ENCODE data around the gene C2CD2. TPM values are rescaled to one million over a fixed set of nuclear protein-coding genes. Genes with fewer than 3 reads are reported as not detected.

C2CD2 gene
- total and polyA plus RNA-seq, 2 of the 8 experiments (the other 6 are each of a cell fraction or from before 2014, with no cell fraction given), result 10.4 to 13.0 TPM

DNA sequence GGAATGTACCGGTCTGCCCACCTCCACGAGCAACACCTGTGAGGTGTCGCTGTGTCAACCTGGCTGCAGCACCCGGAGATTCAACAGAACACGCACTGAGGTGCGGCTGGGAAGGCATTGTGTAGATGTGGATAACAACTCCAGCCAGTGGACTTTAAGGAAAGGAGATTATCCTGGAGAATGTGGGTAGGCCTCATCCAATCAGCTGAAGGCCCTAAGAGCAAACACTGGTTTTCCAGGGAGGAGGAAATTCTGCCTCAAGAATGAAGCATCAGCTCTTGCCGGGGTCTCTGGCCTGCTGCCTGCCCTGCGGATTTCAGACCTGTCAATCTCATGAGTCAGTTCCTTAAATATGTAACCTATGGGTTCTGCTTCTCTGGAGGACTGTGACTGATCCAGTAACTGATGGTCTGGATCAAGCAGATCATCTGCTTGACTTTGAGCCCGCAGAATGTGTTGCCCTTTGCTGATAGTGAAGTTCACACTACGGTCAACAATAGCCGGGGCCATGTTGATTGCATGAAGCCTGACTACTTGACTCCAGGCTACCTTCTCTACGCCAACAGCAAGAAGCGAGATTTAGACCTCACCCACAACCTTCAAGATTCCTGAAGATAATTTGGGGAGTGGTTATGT is 58.8 kb downstream of the C2CD2 start:
- H2BK12ac ChIP-seq (ENCODE audit: low read depth, low read length), result no peak overlapping the region
- H3K79me2 ChIP-seq (ENCODE audit: control insufficient read depth in 1 of 2, insufficient read depth in 2 of 2, low read length in 2 of 2), result no peaks in the 10 kb centered on the region
- 87% methylated on average over 13 of the region's 13 CpGs; no CpG with 5 or more reads in 1 of the 2 experiments for WGBS, 2 experiments (ENCODE audit: extremely low coverage in 1 of 2, insufficient coverage in 1 of 2, insufficient read length in 1 of 2, insufficient replicate concordance in 2 of 2, low coverage in 1 of 2, low lambda C conversion rate in 2 of 2, missing lambda C conversion rate in 1 of 2)
- no peak overlapping the region for H3K23ac ChIP-seq (ENCODE audit: insufficient read length)
- no peak overlapping the region for H2BK20ac ChIP-seq (ENCODE audit: low read length)
- H3K56ac ChIP-seq (replicated peaks; ENCODE audit: insufficient read length, low read depth, low read length), result no peak overlapping the region
- no peak overlapping the region for H4K5ac ChIP-seq (ENCODE audit: insufficient read length, low read depth, low read length)
- ChIA-PET POLR2A (ENCODE audit: partially characterized antibody) (interaction anchor here (0.7 to 1.4 kb wide), 3 partner anchors 9 to 17 kb away, joined by 3 to 5 read pairs (median 3); no protein-coding TSS in a partner anchor), CTCF (ENCODE audit: partially characterized antibody) (interaction anchor here (0.9 to 2.9 kb wide), 2 partner anchors 17 to 197 kb away, joined by 3 to 8 read pairs; no protein-coding TSS in a partner anchor)
- H3K4me2 ChIP-seq (ENCODE audit: insufficient read depth in 1 of 2, low read depth in 2 of 2, low read length in 2 of 2), result no peak overlapping the region
- H4K8ac ChIP-seq (ENCODE audit: extremely low read depth, insufficient read depth, low read length), result no peak overlapping the region; the same call in 1 of the 2 replicates
- H3K9me3 ChIP-seq (ENCODE audit: insufficient read depth in 2 of 2, low read depth in 1 of 2, low read length in 1 of 2), result no peaks in the 10 kb centered on the region
- H3K4me1 ChIP-seq (replicated peaks in 1 of 4; ENCODE audit: control insufficient read depth in 3 of 4, insufficient read depth in 4 of 4, low read length in 3 of 4), result peaks cover 4 to 23% (median 19%) of the 10 kb centered on the region in 4 experiments
- no peak overlapping the region for H2AK5ac ChIP-seq (ENCODE audit: low read depth, low read length)
- no peak overlapping the region for H4K91ac ChIP-seq (replicated peaks; ENCODE audit: insufficient read length, low read length)
- H3K14ac ChIP-seq (ENCODE audit: insufficient read length), result no peak overlapping the region
- no peak overlapping the region for H3K4ac ChIP-seq (replicated peaks; ENCODE audit: insufficient read length, low read depth, low read length)
- peaks cover 0 to 2% (median 0%) of the 10 kb centered on the region in 4 experiments; a peak in 1 of 8 replicates for H3K36me3 ChIP-seq (ENCODE audit: control insufficient read depth in 2 of 4, insufficient read depth in 4 of 4, low read length in 3 of 4)
- FAIRE-seq (no peak), DNase-seq (ENCODE audit: low read depth in 1 of 2, low spot score in 2 of 2) (no peak)
- no peaks in the 10 kb centered on the region for H3K79me1 ChIP-seq (ENCODE audit: low read depth, low read length)
- H3K9ac ChIP-seq (replicated peaks in 1 of 4; ENCODE audit: extremely low read depth in 1 of 4, low read depth in 3 of 4, low read length in 3 of 4), result no peak overlapping the region
- H3K23me2 ChIP-seq (ENCODE audit: low read depth, low read length), result no peaks in the 10 kb centered on the region
- no peak overlapping the region for H2BK5ac ChIP-seq (ENCODE audit: low read depth, low read length)
- H3K18ac ChIP-seq (ENCODE audit: extremely low read depth, low read length), result no peak overlapping the region
- no peaks in the 10 kb centered on the region for H3K27me3 ChIP-seq (replicated peaks in 1 of 4; ENCODE audit: control insufficient read depth in 3 of 4, extremely low read depth in 1 of 4, insufficient read depth in 3 of 4, low read length in 3 of 4)
- H2AFZ ChIP-seq (ENCODE audit: low read length), result no peak overlapping the region
- peaks cover 0 to 2% of the 10 kb centered on the region in 2 experiments for H4K20me1 ChIP-seq (replicated peaks in 1 of 2; ENCODE audit: control insufficient read depth in 1 of 2, insufficient read depth in 2 of 2, low read length in 2 of 2)
- no peak overlapping the region for H3K4me3 ChIP-seq (ENCODE audit: extremely low read depth in 1 of 4, insufficient read depth in 2 of 4, low read depth in 3 of 4, low read length in 4 of 4)
- no peak overlapping the region; the same call in 1 of the 2 replicates for H2BK15ac ChIP-seq (ENCODE audit: low read length)
- H2BK120ac ChIP-seq (replicated peaks; ENCODE audit: low read depth, low read length), result no peak overlapping the region
- H3K27ac ChIP-seq (ENCODE audit: low read depth, low read length), result no peak overlapping the region
- TF ChIP-seq HDAC6 (IDR thresholded peaks at IDR 0.05; ENCODE audit: low read depth, low read length) (no peak), CREB1 (IDR thresholded peaks at IDR 0.05) (no peak), JUN (IDR thresholded peaks at IDR 0.05; ENCODE audit: low read depth, low read length) (no peak), JUND (IDR thresholded peaks at IDR 0.05; ENCODE audit: low read length) (no peak), SUZ12 (IDR thresholded peaks at IDR 0.05; ENCODE audit: low read length) (no peak), ZNF274 (IDR thresholded peaks at IDR 0.05; ENCODE audit: borderline replicate concordance, extremely low read depth, low read length) (no peak), RNF2 (IDR thresholded peaks at IDR 0.05; ENCODE audit: borderline replicate concordance, low read depth, low read length, missing control alignments, poor library complexity, severe bottlenecking) (no peak), BRCA1 (IDR thresholded peaks at IDR 0.05; ENCODE audit: low read depth, low read length) (no peak), RXRA (IDR thresholded peaks at IDR 0.05; ENCODE audit: insufficient read depth, low read depth, low read length) (no peak), EGR1 (IDR thresholded peaks at IDR 0.05; ENCODE audit: borderline replicate concordance, low read depth, low read length) (no peak), SRF (IDR thresholded peaks at IDR 0.05; ENCODE audit: low read depth, low read length) (no peak), MAX (IDR thresholded peaks at IDR 0.05) (no peak), TAF1 (IDR thresholded peaks at IDR 0.05; ENCODE audit: low read depth, low read length) (no peak)
